ENCODE measurements around the gene NDUFAF4.

DNA sequence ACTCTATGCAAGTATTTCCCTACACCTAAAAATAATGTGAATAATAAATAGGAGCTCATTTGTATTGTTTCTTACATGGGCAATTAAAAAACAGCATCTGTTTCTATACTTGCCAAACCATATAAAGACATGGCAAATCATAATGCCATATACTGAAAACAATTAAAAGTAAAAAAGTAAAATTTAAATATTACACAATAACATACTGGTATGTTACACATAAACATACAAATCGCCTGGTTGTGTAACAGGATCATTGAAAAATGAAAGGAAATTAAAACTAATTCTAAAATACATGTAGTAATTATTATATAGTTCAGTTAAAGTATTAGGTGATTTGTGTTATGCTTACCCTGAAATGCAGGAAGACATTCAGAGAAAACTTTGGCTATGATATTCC, 11.2 kb downstream of the NDUFAF4 start:
- TF ChIP-seq, protein P1, sequence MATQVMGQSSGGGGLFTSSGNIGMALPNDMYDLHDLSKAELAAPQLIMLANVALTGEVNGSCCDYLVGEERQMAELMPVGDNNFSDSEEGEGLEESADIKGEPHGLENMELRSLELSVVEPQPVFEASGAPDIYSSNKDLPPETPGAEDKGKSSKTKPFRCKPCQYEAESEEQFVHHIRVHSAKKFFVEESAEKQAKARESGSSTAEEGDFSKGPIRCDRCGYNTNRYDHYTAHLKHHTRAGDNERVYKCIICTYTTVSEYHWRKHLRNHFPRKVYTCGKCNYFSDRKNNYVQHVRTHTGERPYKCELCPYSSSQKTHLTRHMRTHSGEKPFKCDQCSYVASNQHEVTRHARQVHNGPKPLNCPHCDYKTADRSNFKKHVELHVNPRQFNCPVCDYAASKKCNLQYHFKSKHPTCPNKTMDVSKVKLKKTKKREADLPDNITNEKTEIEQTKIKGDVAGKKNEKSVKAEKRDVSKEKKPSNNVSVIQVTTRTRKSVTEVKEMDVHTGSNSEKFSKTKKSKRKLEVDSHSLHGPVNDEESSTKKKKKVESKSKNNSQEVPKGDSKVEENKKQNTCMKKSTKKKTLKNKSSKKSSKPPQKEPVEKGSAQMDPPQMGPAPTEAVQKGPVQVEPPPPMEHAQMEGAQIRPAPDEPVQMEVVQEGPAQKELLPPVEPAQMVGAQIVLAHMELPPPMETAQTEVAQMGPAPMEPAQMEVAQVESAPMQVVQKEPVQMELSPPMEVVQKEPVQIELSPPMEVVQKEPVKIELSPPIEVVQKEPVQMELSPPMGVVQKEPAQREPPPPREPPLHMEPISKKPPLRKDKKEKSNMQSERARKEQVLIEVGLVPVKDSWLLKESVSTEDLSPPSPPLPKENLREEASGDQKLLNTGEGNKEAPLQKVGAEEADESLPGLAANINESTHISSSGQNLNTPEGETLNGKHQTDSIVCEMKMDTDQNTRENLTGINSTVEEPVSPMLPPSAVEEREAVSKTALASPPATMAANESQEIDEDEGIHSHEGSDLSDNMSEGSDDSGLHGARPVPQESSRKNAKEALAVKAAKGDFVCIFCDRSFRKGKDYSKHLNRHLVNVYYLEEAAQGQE (IDR thresholded peaks at IDR 0.05) = no peak
- no peak for TF ChIP-seq RAD21 (IDR thresholded peaks at IDR 0.05)
- no peak for TF ChIP-seq HNF4A (conservative IDR thresholded peaks at IDR 0.05)
- TF ChIP-seq, protein P2, sequence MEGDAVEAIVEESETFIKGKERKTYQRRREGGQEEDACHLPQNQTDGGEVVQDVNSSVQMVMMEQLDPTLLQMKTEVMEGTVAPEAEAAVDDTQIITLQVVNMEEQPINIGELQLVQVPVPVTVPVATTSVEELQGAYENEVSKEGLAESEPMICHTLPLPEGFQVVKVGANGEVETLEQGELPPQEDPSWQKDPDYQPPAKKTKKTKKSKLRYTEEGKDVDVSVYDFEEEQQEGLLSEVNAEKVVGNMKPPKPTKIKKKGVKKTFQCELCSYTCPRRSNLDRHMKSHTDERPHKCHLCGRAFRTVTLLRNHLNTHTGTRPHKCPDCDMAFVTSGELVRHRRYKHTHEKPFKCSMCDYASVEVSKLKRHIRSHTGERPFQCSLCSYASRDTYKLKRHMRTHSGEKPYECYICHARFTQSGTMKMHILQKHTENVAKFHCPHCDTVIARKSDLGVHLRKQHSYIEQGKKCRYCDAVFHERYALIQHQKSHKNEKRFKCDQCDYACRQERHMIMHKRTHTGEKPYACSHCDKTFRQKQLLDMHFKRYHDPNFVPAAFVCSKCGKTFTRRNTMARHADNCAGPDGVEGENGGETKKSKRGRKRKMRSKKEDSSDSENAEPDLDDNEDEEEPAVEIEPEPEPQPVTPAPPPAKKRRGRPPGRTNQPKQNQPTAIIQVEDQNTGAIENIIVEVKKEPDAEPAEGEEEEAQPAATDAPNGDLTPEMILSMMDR (IDR thresholded peaks at IDR 0.05; ENCODE audit: low read depth, low read length, missing input control) = no peak
- TF ChIP-seq HNF4G (IDR thresholded peaks at IDR 0.05) = no peak
- TF ChIP-seq, protein P3, sequence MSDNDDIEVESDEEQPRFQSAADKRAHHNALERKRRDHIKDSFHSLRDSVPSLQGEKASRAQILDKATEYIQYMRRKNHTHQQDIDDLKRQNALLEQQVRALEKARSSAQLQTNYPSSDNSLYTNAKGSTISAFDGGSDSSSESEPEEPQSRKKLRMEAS (IDR thresholded peaks at IDR 0.05) = no peak
- no peak for TF ChIP-seq RXRA (IDR thresholded peaks at IDR 0.05)
- TF ChIP-seq NR2F2 (IDR thresholded peaks at IDR 0.05) = no peak
- TF ChIP-seq YY1 (IDR thresholded peaks at IDR 0.05) = no peak
- no peak for TF ChIP-seq SP1 (IDR thresholded peaks at IDR 0.05)
- no peak for TF ChIP-seq JUND (IDR thresholded peaks at IDR 0.05)
- TF ChIP-seq, protein P4, sequence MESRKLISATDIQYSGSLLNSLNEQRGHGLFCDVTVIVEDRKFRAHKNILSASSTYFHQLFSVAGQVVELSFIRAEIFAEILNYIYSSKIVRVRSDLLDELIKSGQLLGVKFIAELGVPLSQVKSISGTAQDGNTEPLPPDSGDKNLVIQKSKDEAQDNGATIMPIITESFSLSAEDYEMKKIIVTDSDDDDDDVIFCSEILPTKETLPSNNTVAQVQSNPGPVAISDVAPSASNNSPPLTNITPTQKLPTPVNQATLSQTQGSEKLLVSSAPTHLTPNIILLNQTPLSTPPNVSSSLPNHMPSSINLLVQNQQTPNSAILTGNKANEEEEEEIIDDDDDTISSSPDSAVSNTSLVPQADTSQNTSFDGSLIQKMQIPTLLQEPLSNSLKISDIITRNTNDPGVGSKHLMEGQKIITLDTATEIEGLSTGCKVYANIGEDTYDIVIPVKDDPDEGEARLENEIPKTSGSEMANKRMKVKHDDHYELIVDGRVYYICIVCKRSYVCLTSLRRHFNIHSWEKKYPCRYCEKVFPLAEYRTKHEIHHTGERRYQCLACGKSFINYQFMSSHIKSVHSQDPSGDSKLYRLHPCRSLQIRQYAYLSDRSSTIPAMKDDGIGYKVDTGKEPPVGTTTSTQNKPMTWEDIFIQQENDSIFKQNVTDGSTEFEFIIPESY (IDR thresholded peaks at IDR 0.05) = no peak
- TF ChIP-seq FOXA1 (IDR thresholded peaks at IDR 0.05) = no peak
